Measurements from ENCODE around the gene DEFB110. TPM values are rescaled to one million over a fixed set of nuclear protein-coding genes. Genes with fewer than 3 reads are reported as not detected.

DEFB110 gene
- total RNA-seq, 1 donor from 2014 or later: not detected

GRCh38 chr6:50030777-50031562 lies 9.2 kb upstream of the DEFB110 start:
- no peak for ATAC-seq
- Histone ChIP-seq H3K36me3 (no peaks in the 10 kb centered on the region), H3K27ac (no peak overlapping the region), H3K9me3 (no peaks in the 10 kb centered on the region), H3K4me3 (no peak overlapping the region), H3K4me1 (no peaks in the 10 kb centered on the region), H3K27me3 (ENCODE audit: low read depth) (no peaks in the 10 kb centered on the region)
- intact Hi-C loops (cut with DNase I): no loop called here
- no peak for TF ChIP-seq CTCF (IDR thresholded peaks at IDR 0.05)
- DNase-seq: no peak

- ATAC-seq (no peak), DNase-seq (peak; percentile 28)
- Histone ChIP-seq H3K36me3 (no peaks in the 10 kb centered on the region), H3K27me3 (ENCODE audit: low read depth) (no peaks in the 10 kb centered on the region), H3K4me1 (no peaks in the 10 kb centered on the region), H3K27ac (no peak overlapping the region), H3K9me3 (no peaks in the 10 kb centered on the region), H3K4me3 (no peak overlapping the region)
- intact Hi-C loops (cut with DNase I): no loop called here
- TF ChIP-seq CTCF (IDR thresholded peaks at IDR 0.05): no peak
Measured at GRCh38 chr6:50030350-50030749, 8.6 kb upstream of the DEFB110 start.

- no peaks in the 10 kb centered on the region for H3K9me3 ChIP-seq
- intact Hi-C loops (cut with DNase I): no loop called here
- no peak for TF ChIP-seq CTCF (IDR thresholded peaks at IDR 0.05)
Measured at GRCh38 chr6:50025258-50025657, 3.5 kb upstream of the DEFB110 start.

GRCh38 chr6:50007819-50008218 lies 14.0 kb downstream of the DEFB110 start:
- Histone ChIP-seq H3K4me1 (no peaks in the 10 kb centered on the region), H3K27ac (no peak overlapping the region), H3K27me3 (ENCODE audit: low read depth) (no peaks in the 10 kb centered on the region), H3K4me3 (no peak overlapping the region), H3K9me3 (no peaks in the 10 kb centered on the region), H3K36me3 (no peaks in the 10 kb centered on the region)
- TF ChIP-seq CTCF (IDR thresholded peaks at IDR 0.05): no peak
- intact Hi-C loops (cut with DNase I): no loop called here
- ATAC-seq: no peak
- no peak for DNase-seq

More at GRCh38 chr6:50025258-50025657, 3.5 kb upstream of the DEFB110 start:
- Histone ChIP-seq H3K27ac (no peak overlapping the region), H3K4me1 (no peaks in the 10 kb centered on the region), H3K27me3 (ENCODE audit: low read depth) (no peaks in the 10 kb centered on the region), H3K4me3 (no peak overlapping the region), H3K36me3 (no peaks in the 10 kb centered on the region)
- DNase-seq: no peak
- ATAC-seq: no peak

- no peaks in the 10 kb centered on the region for H3K36me3 ChIP-seq
- H3K27ac ChIP-seq: no peak overlapping the region
- no peak overlapping the region for H3K4me3 ChIP-seq
- no peaks in the 10 kb centered on the region for H3K27me3 ChIP-seq (ENCODE audit: low read depth)
- no peaks in the 10 kb centered on the region for H3K4me1 ChIP-seq
- H3K9me3 ChIP-seq: no peaks in the 10 kb centered on the region
- ATAC-seq (no peak), DNase-seq (no peak)
- intact Hi-C loops (cut with DNase I): no loop called here
- TF ChIP-seq CTCF (IDR thresholded peaks at IDR 0.05): no peak
Measured at GRCh38 chr6:50003139-50003538, 18.7 kb downstream of the DEFB110 start.

Data from lower lobe of right lung (tissue), 2 donors.